ENCODE measurements around the gene SP2.

Gene SP2

DNA sequence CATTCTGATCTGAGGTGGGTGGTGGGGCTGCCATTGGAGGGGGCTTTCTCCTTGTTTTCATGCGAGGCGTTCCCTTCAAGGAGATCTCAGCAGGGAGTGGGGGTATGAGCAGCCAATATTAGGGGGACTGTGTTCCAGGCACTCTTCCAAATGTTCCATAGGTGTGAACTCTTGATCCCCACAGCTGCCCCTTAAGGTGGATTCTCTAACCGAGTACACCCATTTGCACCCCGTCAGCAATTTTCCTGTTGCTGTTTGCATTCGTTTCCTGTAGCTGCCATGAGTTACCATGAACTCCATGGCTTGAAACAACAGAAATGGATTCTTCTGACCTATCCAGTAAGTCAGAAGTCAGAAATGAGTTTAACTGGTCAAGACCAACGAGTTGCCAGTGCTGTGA lies 65.4 kb downstream of the SP2 start:
- no peak overlapping the region for H2AFZ ChIP-seq (ENCODE audit: low read depth, low read length)
- H3K27me3 ChIP-seq (ENCODE audit: low read depth, low read length): 0 out of 2 replicates have a peak, but pooled peaks cover 3% of the 10 kb centered on the region
- no peak overlapping the region for H3K9ac ChIP-seq (ENCODE audit: low read length)

DNA sequence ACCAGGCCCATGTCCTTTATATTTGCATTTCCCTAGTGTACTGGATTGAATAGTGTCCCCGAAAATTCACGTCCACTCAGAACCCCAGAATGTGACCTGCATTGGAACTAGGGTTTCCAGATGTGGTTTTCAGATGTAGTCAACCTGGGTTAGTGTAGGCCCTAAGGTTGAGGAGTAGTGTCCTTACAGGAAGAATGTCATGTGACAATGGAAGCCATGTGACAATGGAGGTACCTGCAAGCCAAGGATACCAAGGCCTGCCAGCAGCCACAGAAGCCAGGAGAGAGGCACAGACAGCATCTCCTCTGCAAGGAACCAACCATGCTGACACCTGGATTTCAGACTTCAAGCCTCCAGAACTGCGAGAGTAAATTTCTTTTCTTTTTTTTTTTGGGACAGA lies 66.9 kb downstream of the SP2 start:
- H3K4me3 ChIP-seq (ENCODE audit: low read length): no peak overlapping the region
- TF ChIP-seq EZH2phosphoT487 (IDR thresholded peaks at IDR 0.05; ENCODE audit: low read depth): no peak
- TF ChIP-seq, protein P1, sequence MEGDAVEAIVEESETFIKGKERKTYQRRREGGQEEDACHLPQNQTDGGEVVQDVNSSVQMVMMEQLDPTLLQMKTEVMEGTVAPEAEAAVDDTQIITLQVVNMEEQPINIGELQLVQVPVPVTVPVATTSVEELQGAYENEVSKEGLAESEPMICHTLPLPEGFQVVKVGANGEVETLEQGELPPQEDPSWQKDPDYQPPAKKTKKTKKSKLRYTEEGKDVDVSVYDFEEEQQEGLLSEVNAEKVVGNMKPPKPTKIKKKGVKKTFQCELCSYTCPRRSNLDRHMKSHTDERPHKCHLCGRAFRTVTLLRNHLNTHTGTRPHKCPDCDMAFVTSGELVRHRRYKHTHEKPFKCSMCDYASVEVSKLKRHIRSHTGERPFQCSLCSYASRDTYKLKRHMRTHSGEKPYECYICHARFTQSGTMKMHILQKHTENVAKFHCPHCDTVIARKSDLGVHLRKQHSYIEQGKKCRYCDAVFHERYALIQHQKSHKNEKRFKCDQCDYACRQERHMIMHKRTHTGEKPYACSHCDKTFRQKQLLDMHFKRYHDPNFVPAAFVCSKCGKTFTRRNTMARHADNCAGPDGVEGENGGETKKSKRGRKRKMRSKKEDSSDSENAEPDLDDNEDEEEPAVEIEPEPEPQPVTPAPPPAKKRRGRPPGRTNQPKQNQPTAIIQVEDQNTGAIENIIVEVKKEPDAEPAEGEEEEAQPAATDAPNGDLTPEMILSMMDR (IDR thresholded peaks at IDR 0.05; ENCODE audit: low read depth, low read length): no peak
- no peak overlapping the region for H3K27ac ChIP-seq (ENCODE audit: low read length)
- no peak overlapping the region for H3K9ac ChIP-seq (ENCODE audit: low read length)
- no peak overlapping the region for H3K4me2 ChIP-seq (ENCODE audit: low read length)
- no peaks in the 10 kb centered on the region for H3K79me2 ChIP-seq (ENCODE audit: low read length)
- H3K4me1 ChIP-seq (ENCODE audit: low read length): no peaks in the 10 kb centered on the region
- H3K27me3 ChIP-seq (ENCODE audit: low read depth, low read length): 0 out of 2 replicates have a peak, but pooled peaks cover 3% of the 10 kb centered on the region
- no peaks in the 10 kb centered on the region for H4K20me1 ChIP-seq (ENCODE audit: insufficient read depth, low read length)
- no peaks in the 10 kb centered on the region for H3K9me3 ChIP-seq (ENCODE audit: insufficient read depth, low read length)
- no peaks in the 10 kb centered on the region for H3K36me3 ChIP-seq (replicated peaks; ENCODE audit: low read depth, low read length)
- no peak overlapping the region for H2AFZ ChIP-seq (ENCODE audit: low read depth, low read length)

More for the DNA sequence above, 65.4 kb downstream of the SP2 start:
- Histone ChIP-seq H4K20me1 (ENCODE audit: insufficient read depth, low read length) (no peaks in the 10 kb centered on the region), H3K4me2 (ENCODE audit: low read length) (no peak overlapping the region), H3K9me3 (ENCODE audit: insufficient read depth, low read length) (no peaks in the 10 kb centered on the region), H3K27ac (ENCODE audit: low read length) (no peak overlapping the region), H3K4me3 (ENCODE audit: low read length) (no peak overlapping the region), H3K36me3 (replicated peaks; ENCODE audit: low read depth, low read length) (no peaks in the 10 kb centered on the region), H3K4me1 (ENCODE audit: low read length) (no peaks in the 10 kb centered on the region), H3K79me2 (ENCODE audit: low read length) (no peaks in the 10 kb centered on the region)
- no peak for TF ChIP-seq EZH2phosphoT487 (IDR thresholded peaks at IDR 0.05; ENCODE audit: low read depth)
- TF ChIP-seq, protein P1 (IDR thresholded peaks at IDR 0.05; ENCODE audit: low read depth, low read length): no peak

DNA sequence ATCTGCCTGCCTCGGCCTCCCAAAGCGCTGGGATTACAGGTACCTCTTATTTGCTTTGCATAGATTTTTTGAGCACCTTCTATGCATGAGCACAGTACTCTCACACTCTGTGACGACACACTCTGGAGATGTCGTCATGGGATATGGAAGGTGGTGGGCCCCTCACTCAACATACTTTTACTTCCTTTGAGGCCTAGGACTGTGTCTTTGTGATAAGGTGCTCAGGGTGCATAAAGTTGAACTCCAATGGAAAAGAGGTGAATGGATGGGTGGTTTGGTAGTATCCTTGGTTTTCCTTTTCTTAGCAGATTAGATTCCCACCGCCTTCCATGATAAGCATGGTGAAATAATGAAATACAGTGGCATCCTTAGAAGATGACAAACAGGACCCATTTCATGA lies 68.8 kb downstream of the SP2 start:
- Histone ChIP-seq H4K20me1 (ENCODE audit: insufficient read depth, low read length) (no peaks in the 10 kb centered on the region), H3K27me3 (ENCODE audit: low read depth, low read length) (no peaks in the 10 kb centered on the region), H3K9me3 (ENCODE audit: insufficient read depth, low read length) (no peaks in the 10 kb centered on the region), H3K4me3 (ENCODE audit: low read length) (no peak overlapping the region), H3K4me1 (ENCODE audit: low read length) (peaks cover 2% of the 10 kb centered on the region), H3K79me2 (ENCODE audit: low read length) (no peaks in the 10 kb centered on the region), H3K27ac (ENCODE audit: low read length) (no peak overlapping the region), H3K9ac (ENCODE audit: low read length) (no peak overlapping the region), H3K4me2 (ENCODE audit: low read length) (no peak overlapping the region), H3K36me3 (replicated peaks; ENCODE audit: low read depth, low read length) (no peaks in the 10 kb centered on the region), H2AFZ (ENCODE audit: low read depth, low read length) (no peak overlapping the region)
- no peak for TF ChIP-seq EZH2phosphoT487 (IDR thresholded peaks at IDR 0.05; ENCODE audit: low read depth)
- TF ChIP-seq, protein P1 (IDR thresholded peaks at IDR 0.05; ENCODE audit: low read depth, low read length): no peak

DNA sequence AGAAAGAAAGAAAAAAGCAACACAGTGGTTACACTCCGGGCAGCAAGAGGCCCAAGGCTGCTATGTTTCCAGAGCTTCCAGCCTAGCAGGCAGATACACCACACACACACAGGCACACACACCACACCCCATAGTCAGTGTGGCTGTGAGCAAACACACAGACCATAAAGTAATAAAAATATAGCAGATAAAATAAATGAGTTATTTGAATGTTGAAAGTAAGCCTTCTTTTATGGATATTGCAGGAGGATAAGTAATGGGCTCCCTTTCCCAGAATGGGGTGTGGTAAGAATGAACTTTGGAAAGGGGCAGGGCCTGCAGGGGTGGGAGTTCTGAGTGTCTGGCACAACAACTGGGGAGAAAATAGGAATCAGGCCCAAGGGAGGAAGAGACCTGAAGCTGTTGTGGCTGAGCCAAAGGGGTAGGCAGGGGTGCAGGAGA lies 70.1 kb downstream of the SP2 start:
- Histone ChIP-seq H4K20me1 (ENCODE audit: insufficient read depth, low read length) (no peaks in the 10 kb centered on the region), H3K36me3 (replicated peaks; ENCODE audit: low read depth, low read length) (no peaks in the 10 kb centered on the region), H3K79me2 (ENCODE audit: low read length) (peaks cover under 1% of the 10 kb centered on the region; the same call in 1 of the 2 replicates), H3K4me3 (ENCODE audit: low read length) (no peak overlapping the region), H3K9me3 (ENCODE audit: insufficient read depth, low read length) (no peaks in the 10 kb centered on the region), H3K27me3 (ENCODE audit: low read depth, low read length) (no peaks in the 10 kb centered on the region), H3K9ac (ENCODE audit: low read length) (no peak overlapping the region), H3K4me2 (ENCODE audit: low read length) (no peak overlapping the region), H2AFZ (ENCODE audit: low read depth, low read length) (no peak overlapping the region), H3K27ac (ENCODE audit: low read length) (no peak overlapping the region), H3K4me1 (ENCODE audit: low read length) (peaks cover 7% of the 10 kb centered on the region)
- TF ChIP-seq, protein P1 (IDR thresholded peaks at IDR 0.05; ENCODE audit: low read depth, low read length): no peak
- no peak for TF ChIP-seq EZH2phosphoT487 (IDR thresholded peaks at IDR 0.05; ENCODE audit: low read depth)

Data from OCI-LY3 (cell line).